ENCODE data around the gene PML.
"Not testable (repeated sequence)": the region's sequence is repeated elsewhere in the genome, so short reads cannot be mapped to it uniquely, and the experiment has no call there.

The PML gene

DNA sequence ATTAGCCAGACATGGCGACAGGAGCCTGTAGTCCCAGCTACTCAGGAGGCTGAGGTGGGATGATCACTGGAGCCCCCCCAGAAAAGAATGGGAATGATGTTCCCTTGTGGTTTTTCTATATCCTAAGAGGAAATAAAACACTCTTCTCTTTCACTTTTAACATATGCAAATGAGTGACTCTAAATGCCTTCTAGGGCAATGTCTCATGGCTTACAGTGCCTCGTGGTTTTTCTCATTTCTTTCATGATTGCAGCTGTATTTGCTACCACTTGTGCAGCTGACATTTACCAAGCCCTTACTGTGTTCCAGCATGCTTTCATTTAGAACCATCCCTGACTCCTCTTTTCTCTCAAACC lies 28.8 kb upstream of the PML start:
- TF ChIP-seq, protein P1, sequence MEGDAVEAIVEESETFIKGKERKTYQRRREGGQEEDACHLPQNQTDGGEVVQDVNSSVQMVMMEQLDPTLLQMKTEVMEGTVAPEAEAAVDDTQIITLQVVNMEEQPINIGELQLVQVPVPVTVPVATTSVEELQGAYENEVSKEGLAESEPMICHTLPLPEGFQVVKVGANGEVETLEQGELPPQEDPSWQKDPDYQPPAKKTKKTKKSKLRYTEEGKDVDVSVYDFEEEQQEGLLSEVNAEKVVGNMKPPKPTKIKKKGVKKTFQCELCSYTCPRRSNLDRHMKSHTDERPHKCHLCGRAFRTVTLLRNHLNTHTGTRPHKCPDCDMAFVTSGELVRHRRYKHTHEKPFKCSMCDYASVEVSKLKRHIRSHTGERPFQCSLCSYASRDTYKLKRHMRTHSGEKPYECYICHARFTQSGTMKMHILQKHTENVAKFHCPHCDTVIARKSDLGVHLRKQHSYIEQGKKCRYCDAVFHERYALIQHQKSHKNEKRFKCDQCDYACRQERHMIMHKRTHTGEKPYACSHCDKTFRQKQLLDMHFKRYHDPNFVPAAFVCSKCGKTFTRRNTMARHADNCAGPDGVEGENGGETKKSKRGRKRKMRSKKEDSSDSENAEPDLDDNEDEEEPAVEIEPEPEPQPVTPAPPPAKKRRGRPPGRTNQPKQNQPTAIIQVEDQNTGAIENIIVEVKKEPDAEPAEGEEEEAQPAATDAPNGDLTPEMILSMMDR (conservative IDR thresholded peaks at IDR 0.05; ENCODE audit: control insufficient read depth, insufficient read depth, low read depth, low read length), result no peak
- H3K4me3 ChIP-seq (ENCODE audit: control insufficient read depth, low read depth, low read length), result no peak overlapping the region
- DNase-seq (ENCODE audit: low read depth), result peak; percentile 59

DNA sequence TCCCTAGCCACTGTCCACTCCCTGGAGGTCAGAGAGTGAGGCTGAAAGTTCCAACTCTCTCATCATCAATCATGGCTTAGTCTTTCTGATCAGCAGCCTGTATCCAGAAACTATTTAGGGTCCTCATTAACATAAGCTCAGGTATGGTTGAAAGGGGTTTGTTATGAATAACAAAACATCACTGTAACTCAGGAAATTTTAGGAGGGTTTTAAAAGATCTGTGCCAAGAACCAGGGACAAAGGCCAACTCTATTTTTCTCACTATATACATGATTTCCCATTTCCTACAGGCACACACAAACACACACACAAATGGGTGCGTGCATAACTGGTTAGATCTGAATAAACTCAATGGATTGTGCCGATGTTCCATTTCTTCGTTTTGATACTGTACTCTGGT lies 26.1 kb upstream of the PML start:
- H3K4me3 ChIP-seq (ENCODE audit: control insufficient read depth, low read depth, low read length), result no peak overlapping the region
- TF ChIP-seq, protein P1 (conservative IDR thresholded peaks at IDR 0.05; ENCODE audit: control insufficient read depth, insufficient read depth, low read depth, low read length), result no peak
- no peak for DNase-seq (ENCODE audit: low read depth)

DNA sequence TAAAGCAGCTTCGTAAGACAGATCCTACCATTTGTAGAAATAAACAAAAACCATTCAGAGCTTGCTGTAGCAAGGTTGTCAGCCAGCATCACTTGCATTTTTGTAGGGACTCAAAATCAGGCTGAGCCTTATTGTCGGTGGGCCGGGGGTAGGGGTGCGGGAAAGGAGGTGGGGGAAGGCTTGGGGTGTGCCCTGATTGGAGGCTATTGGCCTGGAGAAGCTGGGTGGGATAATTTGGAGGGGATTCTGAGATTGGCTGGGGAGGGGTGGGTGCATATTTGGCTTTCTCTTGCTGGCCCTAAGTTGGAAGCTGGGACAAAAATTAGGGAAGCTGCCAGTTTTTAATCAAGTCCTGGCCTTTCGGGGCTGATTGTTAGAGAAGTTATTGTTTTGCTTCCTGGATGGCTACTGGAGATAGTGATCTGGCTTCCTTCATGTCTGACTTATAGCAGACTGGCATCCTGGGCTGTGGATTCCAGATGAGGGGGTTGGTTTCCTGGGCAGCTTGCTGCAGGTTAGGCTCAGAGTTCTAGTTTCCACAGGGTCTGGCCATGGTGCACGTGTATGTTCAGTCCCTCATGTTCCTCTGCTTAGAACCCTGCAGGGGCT lies 25.3 kb upstream of the PML start:
- DNase-seq (ENCODE audit: low read depth), result no peak
- H3K4me3 ChIP-seq (ENCODE audit: control insufficient read depth, low read depth, low read length), result no peak overlapping the region

DNA sequence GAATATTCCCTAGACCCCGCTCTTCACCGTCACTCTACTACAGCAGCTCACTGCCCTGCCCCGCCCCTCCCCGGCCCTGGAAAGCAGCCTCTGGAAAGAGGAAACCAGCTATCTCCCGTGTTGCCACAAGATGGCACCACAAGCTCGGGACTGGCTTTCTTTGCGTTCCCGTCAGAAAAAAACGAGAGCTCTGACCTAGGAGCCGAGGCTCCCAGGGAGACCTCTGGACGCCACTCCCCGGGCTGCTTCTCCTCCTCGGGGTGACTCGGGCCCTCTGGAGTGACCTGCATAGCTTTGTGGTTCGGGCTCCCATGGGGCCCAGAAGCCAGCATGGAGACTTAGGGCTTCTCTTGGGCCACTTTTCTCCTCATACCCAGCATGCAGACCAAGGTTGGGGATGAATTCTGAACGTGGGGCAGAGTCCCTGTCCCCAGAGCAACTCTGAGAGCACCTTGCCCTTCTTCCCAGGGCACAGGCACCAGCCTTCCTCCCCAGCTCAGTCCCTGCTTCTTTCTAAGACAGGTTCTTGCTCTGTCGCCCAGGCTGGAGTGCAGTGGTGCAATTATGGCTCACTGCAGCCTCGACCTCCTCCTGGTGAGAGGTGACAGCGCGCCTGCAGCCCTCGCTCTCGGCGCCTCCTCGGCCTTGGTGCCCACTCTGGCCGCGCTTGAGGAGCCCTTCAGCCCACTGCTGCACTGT lies 21.4 kb upstream of the PML start:
- TF ChIP-seq, protein P1 (conservative IDR thresholded peaks at IDR 0.05; ENCODE audit: control insufficient read depth, insufficient read depth, low read depth, low read length), result peak; percentile 93
- DNase-seq (ENCODE audit: low read depth), result peak; percentile 82
- peak overlapping the region; percentile 13 for H3K4me3 ChIP-seq (ENCODE audit: control insufficient read depth, low read depth, low read length)

More for the DNA sequence above, 25.3 kb upstream of the PML start:
- TF ChIP-seq, protein P1 (conservative IDR thresholded peaks at IDR 0.05; ENCODE audit: control insufficient read depth, insufficient read depth, low read depth, low read length), result no peak

DNA sequence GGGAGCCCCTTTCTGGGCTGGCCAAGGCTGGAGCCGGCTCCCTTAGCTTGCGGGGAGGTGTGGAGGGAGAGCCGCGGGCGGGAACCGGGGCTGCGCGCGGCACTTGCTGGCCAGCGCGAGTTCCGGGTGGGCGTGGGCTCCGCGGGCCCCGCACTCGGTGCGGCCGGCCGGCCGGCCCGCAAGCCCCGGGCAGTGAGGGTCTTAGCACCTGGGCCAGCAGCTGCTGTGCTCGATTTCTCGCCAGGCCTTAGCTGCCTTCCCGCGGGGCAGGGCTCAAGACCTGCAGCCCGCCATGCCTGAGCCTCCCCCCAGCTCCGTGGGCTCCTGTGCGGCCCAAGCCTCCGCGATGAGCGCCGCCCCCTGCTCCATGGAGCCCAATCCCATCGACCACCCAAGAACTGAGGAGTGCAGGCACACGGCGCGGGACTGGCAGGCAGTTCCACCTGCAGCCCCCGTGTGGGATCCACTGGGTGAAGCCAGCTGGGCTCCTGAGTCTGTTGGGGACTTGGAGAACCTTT lies 20.8 kb upstream of the PML start:
- not testable (repeated sequence) for H3K4me3 ChIP-seq (ENCODE audit: control insufficient read depth, low read depth, low read length); DNase-seq (ENCODE audit: low read depth)

DNA sequence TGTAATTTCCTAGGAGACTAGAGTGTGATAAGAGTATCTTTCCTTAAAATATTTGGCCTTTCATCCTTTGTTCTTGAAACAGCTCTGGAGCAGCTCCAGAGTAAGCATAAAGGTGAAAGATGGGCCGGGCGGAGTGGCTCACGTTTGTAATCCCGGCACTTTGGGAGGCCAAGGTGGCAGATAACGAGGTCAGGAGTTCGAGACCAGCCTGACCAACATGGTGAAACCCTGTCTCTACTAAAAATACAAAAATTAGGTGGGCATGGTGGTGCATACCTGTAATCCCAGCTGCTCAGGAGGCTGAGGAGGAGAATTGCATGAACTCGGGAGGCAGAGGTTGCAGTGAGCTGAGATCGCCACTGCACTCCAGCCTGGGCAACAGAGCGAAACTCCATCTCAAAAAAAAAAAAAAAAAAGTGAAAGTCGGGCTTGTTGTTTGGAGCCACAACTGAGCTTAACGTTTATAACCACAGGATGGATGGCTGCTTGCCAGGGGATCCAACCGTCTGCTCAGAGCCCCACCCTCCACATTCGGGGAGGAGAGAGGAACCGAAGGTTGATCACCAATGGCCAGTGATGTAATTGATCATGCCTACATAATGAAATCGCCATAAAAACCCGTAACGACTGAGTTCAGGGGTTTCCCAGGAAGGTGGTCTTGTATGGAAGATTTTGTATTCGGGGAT lies 18.9 kb upstream of the PML start:
- peak; percentile 66 for DNase-seq (ENCODE audit: low read depth)
- H3K4me3 ChIP-seq (ENCODE audit: control insufficient read depth, low read depth, low read length), result not testable (repeated sequence)

DNA sequence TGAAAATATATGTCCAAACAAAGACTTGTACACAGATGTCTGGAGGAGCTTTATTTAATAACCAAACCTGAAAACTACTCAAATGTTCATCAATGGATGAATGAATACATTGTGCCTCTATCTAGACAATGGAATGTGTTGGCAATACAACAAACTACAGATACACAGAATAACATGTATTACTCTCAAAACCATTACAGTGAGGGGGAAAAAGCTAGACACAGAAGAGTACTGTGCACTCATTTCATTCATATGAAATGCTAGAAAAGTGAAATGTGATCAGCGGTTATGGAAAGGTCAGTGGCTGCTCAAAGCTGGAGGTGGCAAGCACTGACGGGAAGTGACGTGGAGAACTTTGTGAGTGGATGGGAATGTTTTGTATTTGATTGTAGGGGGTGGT lies 15.6 kb upstream of the PML start:
- DNase-seq (ENCODE audit: low read depth), result no peak
- TF ChIP-seq, protein P1 (conservative IDR thresholded peaks at IDR 0.05; ENCODE audit: control insufficient read depth, insufficient read depth, low read depth, low read length), result no peak
- no peak overlapping the region for H3K4me3 ChIP-seq (ENCODE audit: control insufficient read depth, low read depth, low read length)

Measured in fibroblast of mammary gland (primary cell).